Naive thymus-derived CD8-positive, alpha-beta T cell (primary cell): ENCODE measurements around the gene RPS21. TPM values are rescaled to one million over a fixed set of nuclear protein-coding genes. Genes with fewer than 3 reads are reported as not detected.

Source experiments
- ATAC-seq, 2 donors: fragments of 150-1000 bp; cut with Tn5 transposase in 1 of 2; sonication (Bioruptor Pico), chemical (Tn5 transposase) in 1 of 2; 1 replicate in 1 of 2; 2 replicates in 1 of 2; pipeline ENCODE4 v1.10.0; 2021; ENCODE audit warnings: mild to moderate bottlenecking in 2 of 2, moderate library complexity in 2 of 2
- POLR2A ChIA-PET: fragments of 350-600 bp; sonication (Branson Sonifier 250); formaldehyde crosslinking; loops from one replicate; lab custom pipeline; 2021; ENCODE audit warnings: antibody characterized with exemption; lab: Charles Lee
- DNase-seq, 10 donors: peaks; one replicate each; pipeline versions ENCODE4 v3.0.0 to v3.0.0-alpha.2; 2020 to 2022
- H3K27ac Mint-ChIP-seq, 10 donors: one replicate each; pipeline ENCODE4 v1.8.0; 2020 to 2022; ENCODE audit warnings: mild to moderate bottlenecking in 10 of 10, mixed read lengths in 10 of 10, moderate library complexity in 4 of 10, inconsistent platforms in 1 of 10
- H3K27me3 Mint-ChIP-seq, 5 donors: one replicate each; pipeline ENCODE4 v1.8.0; 2021 to 2022; ENCODE audit warnings: mixed read lengths in 5 of 5
- H3K36me3 Mint-ChIP-seq, 3 donors: one replicate each; pipeline ENCODE4 v1.8.0; 2020 to 2022; ENCODE audit warnings: mixed read lengths in 3 of 3, mild to moderate bottlenecking in 2 of 3, inconsistent platforms in 1 of 3
- H3K4me1 Mint-ChIP-seq, 4 donors: one replicate each; pipeline ENCODE4 v1.8.0; 2021 to 2022; ENCODE audit warnings: mixed read lengths in 4 of 4
- H3K4me3 Mint-ChIP-seq, 10 donors: one replicate each; pipeline ENCODE4 v1.8.0; 2020 to 2022; ENCODE audit warnings: mild to moderate bottlenecking in 10 of 10, mixed read lengths in 10 of 10, moderate library complexity in 6 of 10, inconsistent platforms in 1 of 10
- H3K9me3 Mint-ChIP-seq, 9 donors: one replicate each; pipeline ENCODE4 v1.8.0; 2020 to 2022; ENCODE audit warnings: mixed read lengths in 9 of 9, mild to moderate bottlenecking in 3 of 9, inconsistent platforms in 1 of 9, moderate library complexity in 1 of 9
- polyA plus RNA-seq, 3 donors: library from polyadenylated mRNA; unstranded; fragments of 300-500 nt; fragmentation: Illumina TruSeq; gene quantifications; one replicate each; pipeline ENCODE4 v1.2.3, GENCODE V29; 2021
- total RNA-seq, 8 experiments: library from RNA in 2 of 8; stranded (reverse) in 2 of 8; gene quantifications; one replicate each; pipeline ENCODE4 v1.2.3 and lab custom pipeline; 2021 to 2026

Gene RPS21
- total and polyA plus RNA-seq, 5 experiments from 2014 or later = 3,205 to 3,803 (median 3,496) TPM

- Mint-ChIP-seq H3K4me1 (peaks cover 5 to 14% (median 10%) of the 10 kb centered on the region in 4 donors), H3K36me3 (no peaks in the 10 kb centered on the region), H3K27ac (peak overlapping the region in 1 of 10 donors; percentile 41), H3K4me3 (no peak overlapping the region), H3K27me3 (no peaks in the 10 kb centered on the region), H3K9me3 (no peaks in the 10 kb centered on the region)
- ATAC-seq (no peak), DNase-seq (no peak)
- POLR2A ChIA-PET = interaction anchor here (1.7 kb wide), 1 partner anchor 14 kb away, joined by 4 read pairs; the partner anchor contains the start of gene RPS21
These were observed 13.6 kb downstream of the RPS21 start for GRCh38 chr20:62400541-62400940.

GRCh38 chr20:62401331-62401779, 14.5 kb downstream of the RPS21 start:
- H3K9me3 Mint-ChIP-seq = no peaks in the 10 kb centered on the region
- ATAC-seq (no peak), DNase-seq (no peak)
- H3K4me3 Mint-ChIP-seq = no peak overlapping the region
- H3K27me3 Mint-ChIP-seq = no peaks in the 10 kb centered on the region
- H3K36me3 Mint-ChIP-seq = no peaks in the 10 kb centered on the region
- no peak overlapping the region for H3K27ac Mint-ChIP-seq
- POLR2A ChIA-PET = interaction anchor here (1.7 kb wide), 1 partner anchor 15 kb away, joined by 4 read pairs; the partner anchor contains the start of gene RPS21
- H3K4me1 Mint-ChIP-seq = peaks cover 13 to 21% (median 16%) of the 10 kb centered on the region in 4 donors

DNA sequence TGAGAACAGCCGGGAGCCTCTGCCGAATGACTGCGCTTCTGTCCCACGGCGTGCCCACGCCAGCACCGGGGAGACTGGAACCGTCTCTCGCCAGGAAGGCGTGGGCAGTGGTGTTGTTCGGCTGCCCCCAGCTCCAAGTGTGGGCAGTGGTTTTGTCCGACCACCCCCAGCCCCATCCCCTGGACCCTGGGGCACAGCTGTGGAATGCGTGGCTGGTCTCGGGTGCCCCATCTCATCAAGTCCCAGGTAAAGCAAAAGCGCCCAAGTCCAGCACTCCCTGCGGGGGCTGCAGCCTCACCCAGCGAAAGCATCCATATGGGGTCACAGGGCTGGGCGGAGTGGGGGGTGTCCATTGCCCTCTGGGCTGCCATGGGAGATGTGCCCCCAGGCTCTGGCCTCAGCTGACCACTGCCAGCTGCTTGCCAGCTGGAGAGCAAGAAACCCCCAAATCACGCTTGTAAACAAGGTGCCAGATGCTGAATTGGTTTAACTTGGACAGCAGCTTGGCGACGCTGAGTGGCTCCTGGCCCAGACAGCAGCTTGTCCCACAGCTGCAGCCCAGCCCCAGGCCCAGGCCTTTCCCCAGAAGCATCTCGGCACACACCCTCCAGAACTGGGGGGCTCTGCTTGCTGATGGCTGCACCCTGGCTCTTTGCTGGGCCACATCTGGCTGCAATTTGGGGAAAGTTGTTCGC, 15.7 kb downstream of the RPS21 start:
- Mint-ChIP-seq H3K27me3 (no peaks in the 10 kb centered on the region), H3K9me3 (no peaks in the 10 kb centered on the region), H3K4me1 (peaks cover 14 to 23% (median 19%) of the 10 kb centered on the region in 4 donors), H3K36me3 (no peaks in the 10 kb centered on the region), H3K4me3 (no peak overlapping the region), H3K27ac (peak overlapping the region in 1 of 10 donors; percentile 50)
- POLR2A ChIA-PET = interaction anchor here (1.7 kb wide), 1 partner anchor 16 kb away, joined by 4 read pairs; the partner anchor contains the start of gene RPS21
- no peak for ATAC-seq
- DNase-seq = no peak

DNA sequence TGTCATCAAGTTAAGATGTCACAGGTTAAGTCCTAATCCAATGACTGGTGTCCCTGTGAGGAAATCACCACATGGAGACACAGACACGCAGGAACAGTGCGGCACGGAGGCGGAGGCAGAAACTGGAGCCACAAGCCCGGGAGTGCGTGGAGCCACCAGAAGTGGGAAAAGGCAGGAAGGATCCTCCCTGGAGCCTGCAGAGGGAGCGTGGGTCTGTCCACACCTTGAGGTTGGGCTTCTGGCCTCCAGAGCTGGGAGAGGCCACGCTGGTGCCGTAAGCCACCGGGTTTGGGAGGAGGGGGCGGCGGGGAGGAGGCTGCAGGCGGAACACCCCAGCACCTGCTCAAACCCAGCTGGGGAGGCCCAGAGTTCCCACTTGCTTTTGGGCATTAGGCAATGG, 16.4 kb downstream of the RPS21 start:
- Mint-ChIP-seq H3K36me3 (no peaks in the 10 kb centered on the region), H3K9me3 (no peaks in the 10 kb centered on the region), H3K27ac (peak overlapping the region in 1 of 10 donors; percentile 70), H3K4me3 (peak overlapping the region in 1 of 10 donors; percentile 41), H3K4me1 (peaks cover 11 to 27% (median 20%) of the 10 kb centered on the region in 4 donors), H3K27me3 (peaks cover 0 to under 1% (median 0%) of the 10 kb centered on the region in 5 donors)
- POLR2A ChIA-PET = no interaction called here
- DNase-seq = no peak
- no peak for ATAC-seq

GRCh38 chr20:62404112-62404665, 17.3 kb downstream of the RPS21 start:
- peaks cover 0 to 1% (median 0%) of the 10 kb centered on the region in 5 donors for H3K27me3 Mint-ChIP-seq
- POLR2A ChIA-PET = no interaction called here
- peak overlapping the region in 5 of 10 donors; percentile 9 to 77 (median 63) for H3K4me3 Mint-ChIP-seq
- no peaks in the 10 kb centered on the region for H3K9me3 Mint-ChIP-seq
- H3K27ac Mint-ChIP-seq = peak overlapping the region in 2 of 10 donors; percentile 18 to 50
- peaks cover 11 to 27% (median 20%) of the 10 kb centered on the region in 4 donors for H3K4me1 Mint-ChIP-seq
- H3K36me3 Mint-ChIP-seq = no peaks in the 10 kb centered on the region
- DNase-seq (no peak), ATAC-seq (no peak)

GRCh38 chr20:62404761-62405107, 17.8 kb downstream of the RPS21 start:
- peaks cover 15 to 33% (median 25%) of the 10 kb centered on the region in 4 donors for H3K4me1 Mint-ChIP-seq

DNA sequence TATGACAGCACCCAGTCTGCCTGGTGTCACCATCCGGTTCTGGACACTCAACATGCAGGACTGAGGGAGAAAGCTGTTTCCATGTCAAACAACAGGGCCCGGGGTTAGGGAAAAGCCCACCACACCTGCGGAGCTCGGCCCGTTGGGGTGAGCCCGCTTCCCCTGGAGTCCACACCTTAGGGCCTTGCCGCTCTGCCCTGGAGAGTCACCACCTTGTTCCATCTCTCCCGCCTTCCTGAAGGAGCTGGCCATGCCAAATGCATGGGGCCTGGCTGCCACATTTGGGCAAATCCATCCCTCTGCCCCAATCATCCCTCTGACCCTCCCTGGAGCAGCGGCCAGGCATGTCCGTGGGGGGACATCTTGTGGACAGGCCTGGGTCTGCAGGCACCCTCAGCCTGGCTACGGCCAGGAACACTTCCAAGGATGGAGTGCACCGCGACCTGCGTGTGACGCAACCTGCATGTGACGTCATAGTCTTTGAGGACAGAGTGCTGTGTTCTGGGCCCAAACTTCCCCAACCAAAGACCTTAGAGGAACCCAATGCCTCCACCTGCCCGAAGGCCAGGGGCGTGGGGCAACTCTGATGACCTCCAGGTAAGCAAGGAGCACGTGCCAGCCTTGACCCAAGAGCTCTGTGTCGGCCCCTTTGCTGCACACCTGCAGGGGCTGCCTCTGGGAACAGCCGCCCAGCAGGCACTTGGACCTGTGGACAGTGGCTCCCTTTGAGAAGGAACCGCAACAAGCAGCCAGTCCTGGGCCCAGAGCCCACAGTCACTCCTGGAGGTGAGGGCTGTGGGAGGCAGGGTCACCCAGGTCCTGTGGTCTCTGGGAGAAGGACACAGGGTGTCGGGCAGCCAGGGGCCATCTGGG, 18.4 kb downstream of the RPS21 start:
- DNase-seq = no peak
- Mint-ChIP-seq H3K4me3 (peak overlapping the region in 9 of 10 donors; percentile 68 to 84 (median 76)), H3K4me1 (peaks cover 16 to 38% (median 31%) of the 10 kb centered on the region in 4 donors), H3K36me3 (no peaks in the 10 kb centered on the region), H3K27ac (peak overlapping the region in 8 of 10 donors; percentile 56 to 79 (median 64)), H3K9me3 (no peaks in the 10 kb centered on the region), H3K27me3 (peaks cover 0 to 4% (median 0%) of the 10 kb centered on the region in 5 donors)
- ATAC-seq = no peak
- POLR2A ChIA-PET = interaction anchor here (1.4 kb wide), 1 partner anchor 19 kb away, joined by 3 read pairs; the partner anchor contains the start of gene RPS21

More at GRCh38 chr20:62404761-62405107, 17.8 kb downstream of the RPS21 start:
- DNase-seq = no peak
- Mint-ChIP-seq H3K27me3 (peaks cover 0 to 4% (median 0%) of the 10 kb centered on the region in 5 donors), H3K9me3 (no peaks in the 10 kb centered on the region), H3K4me3 (peak overlapping the region in 2 of 10 donors; percentile 6 to 75), H3K36me3 (no peaks in the 10 kb centered on the region), H3K27ac (no peak overlapping the region)
- POLR2A ChIA-PET = no interaction called here
- ATAC-seq = no peak

GRCh38 chr20:62405981-62406513, 19.1 kb downstream of the RPS21 start:
- POLR2A ChIA-PET = interaction anchor here (1.4 kb wide), 1 partner anchor 19 kb away, joined by 3 read pairs; the partner anchor contains the start of gene RPS21
- no peaks in the 10 kb centered on the region for H3K9me3 Mint-ChIP-seq
- H3K4me3 Mint-ChIP-seq = peak overlapping the region; percentile 68 to 84 (median 76)
- DNase-seq (no peak), ATAC-seq (no peak)
- H3K36me3 Mint-ChIP-seq = no peaks in the 10 kb centered on the region
- H3K27ac Mint-ChIP-seq = peak overlapping the region in 7 of 10 donors; percentile 56 to 68 (median 66)
- H3K4me1 Mint-ChIP-seq = peaks cover 14 to 38% (median 32%) of the 10 kb centered on the region in 4 donors
- peaks cover 0 to 4% (median 0%) of the 10 kb centered on the region in 5 donors for H3K27me3 Mint-ChIP-seq

GRCh38 chr20:62406635-62407176, 19.8 kb downstream of the RPS21 start:
- H3K9me3 Mint-ChIP-seq = no peaks in the 10 kb centered on the region
- H3K36me3 Mint-ChIP-seq = no peaks in the 10 kb centered on the region
- peak overlapping the region; percentile 68 to 84 (median 76) for H3K4me3 Mint-ChIP-seq
- peak in 1 of 2 donors; percentile 1 for ATAC-seq
- DNase-seq = peak in 1 of 10 donors; percentile 28
- peak overlapping the region in 3 of 10 donors; percentile 64 to 75 (median 75) for H3K27ac Mint-ChIP-seq
- POLR2A ChIA-PET = no interaction called here
- H3K4me1 Mint-ChIP-seq = peaks cover 13 to 38% (median 32%) of the 10 kb centered on the region in 4 donors
- peaks cover 0 to 4% (median 0%) of the 10 kb centered on the region in 5 donors for H3K27me3 Mint-ChIP-seq

DNA sequence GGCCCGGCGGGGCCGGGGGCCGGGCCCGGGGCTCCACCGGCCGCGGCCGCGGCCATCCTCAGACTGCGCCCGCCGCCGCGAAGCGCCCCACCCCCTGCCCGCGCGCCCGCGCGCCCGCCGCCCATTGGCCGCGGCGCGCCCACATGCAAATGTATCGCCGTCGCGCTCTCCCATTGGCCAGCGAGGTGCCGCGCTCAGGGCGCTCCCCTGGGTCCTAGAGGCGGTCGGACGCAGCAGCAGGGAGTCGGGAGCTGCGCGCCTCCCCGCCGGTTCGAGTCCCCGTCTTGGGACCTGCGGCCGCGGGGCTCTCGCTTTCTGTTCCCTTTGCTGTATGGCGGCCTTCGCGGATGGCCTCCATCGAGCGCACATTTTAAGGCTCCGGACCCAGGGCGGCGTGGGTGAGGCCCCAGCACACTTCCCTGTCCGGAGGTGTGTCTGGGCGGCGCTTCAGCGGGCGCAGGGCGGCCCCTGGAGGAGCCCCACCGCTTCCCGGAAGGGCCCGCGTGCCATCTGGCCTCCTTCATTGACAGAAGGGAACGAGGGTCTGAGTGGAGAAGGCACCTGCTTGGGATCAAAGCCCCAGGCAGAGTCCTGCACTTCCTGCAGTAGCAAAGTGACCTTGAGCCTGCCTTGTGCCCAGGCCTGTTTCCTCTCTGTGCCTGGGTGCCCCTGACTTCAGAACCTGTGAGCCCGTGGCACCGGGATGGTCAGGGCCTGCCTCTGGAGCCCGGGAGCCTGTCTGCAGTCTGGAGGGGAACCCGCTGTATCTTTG, 20.5 kb downstream of the RPS21 start, which contains the start of gene CABLES2:
TSS of gene CABLES2 (minus strand) at position 65 of the 772 bp plus-strand sequence. CDS start at position 56, 9 bp downstream.
- Mint-ChIP-seq H3K4me1 (peaks cover 13 to 38% (median 32%) of the 10 kb centered on the region in 4 donors), H3K4me3 (peak within 1 kb of the TSS; percentile 72 to 88 (median 80)), H3K27me3 (peaks cover 0 to 4% (median 0%) of the 10 kb centered on the region in 5 donors), H3K9me3 (no peaks in the 10 kb centered on the region), H3K27ac (peak within 1 kb of the TSS in 8 of 10 donors; percentile 56 to 79 (median 74)), H3K36me3 (no peaks in the 10 kb centered on the region)
- ATAC-seq (peak; percentile 92 to 97), DNase-seq (peak; percentile 84 to 94 (median 89))
- POLR2A ChIA-PET = interaction anchor here (0.7 to 1.1 kb wide), 2 partner anchors 21 to 101 kb away, joined by 3 to 6 read pairs; partner anchors contain the start of gene RPS21

DNA sequence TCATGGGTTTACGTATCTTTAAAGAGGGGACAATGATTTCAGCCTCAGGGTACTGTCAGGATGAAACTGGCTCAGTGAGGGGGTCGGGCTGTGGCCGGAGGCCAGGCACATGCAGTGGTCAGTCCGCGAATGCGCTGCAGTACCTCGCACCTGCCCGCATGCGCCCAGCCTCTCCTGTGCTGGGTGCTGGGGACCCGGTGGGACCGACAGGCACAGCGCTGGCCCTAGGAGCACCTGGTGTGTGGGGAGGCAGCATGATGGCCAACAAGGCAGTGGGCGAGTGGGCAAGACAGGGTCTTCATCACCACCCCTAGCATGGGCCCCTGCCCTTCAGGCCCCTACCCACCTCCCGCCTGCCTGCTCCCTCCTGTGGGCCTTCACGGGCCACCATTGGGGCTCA, 21.2 kb downstream of the RPS21 start:
- no peaks in the 10 kb centered on the region for H3K36me3 Mint-ChIP-seq
- peaks cover 0 to 4% (median 0%) of the 10 kb centered on the region in 5 donors for H3K27me3 Mint-ChIP-seq
- ATAC-seq (no peak), DNase-seq (no peak)
- H3K4me1 Mint-ChIP-seq = peaks cover 13 to 38% (median 32%) of the 10 kb centered on the region in 4 donors
- POLR2A ChIA-PET = interaction anchor here (1.1 kb wide), 1 partner anchor 102 kb away, joined by 3 read pairs; no protein-coding TSS in a partner anchor
- H3K4me3 Mint-ChIP-seq = peak overlapping the region; percentile 26 to 88 (median 73)
- no peaks in the 10 kb centered on the region for H3K9me3 Mint-ChIP-seq
- H3K27ac Mint-ChIP-seq = peak overlapping the region in 1 of 10 donors; percentile 43
